Activated CD8-positive, alpha-beta memory T cell treated with anti-CD3 and anti-CD28 coated beads for 48 hours (primary cell): ENCODE data around the gene SLAMF1.
"Not testable (repeated sequence)": the region's sequence is repeated elsewhere in the genome, so short reads cannot be mapped to it uniquely, and the experiment has no call there.

Source experiments
- DNase-seq, 3 experiments: peaks; one replicate each; pipeline ENCODE4 v3.0.0-alpha.2; 2020; ENCODE audit warnings: low read depth in 2 of 3, low spot score in 2 of 3

Gene SLAMF1

DNA sequence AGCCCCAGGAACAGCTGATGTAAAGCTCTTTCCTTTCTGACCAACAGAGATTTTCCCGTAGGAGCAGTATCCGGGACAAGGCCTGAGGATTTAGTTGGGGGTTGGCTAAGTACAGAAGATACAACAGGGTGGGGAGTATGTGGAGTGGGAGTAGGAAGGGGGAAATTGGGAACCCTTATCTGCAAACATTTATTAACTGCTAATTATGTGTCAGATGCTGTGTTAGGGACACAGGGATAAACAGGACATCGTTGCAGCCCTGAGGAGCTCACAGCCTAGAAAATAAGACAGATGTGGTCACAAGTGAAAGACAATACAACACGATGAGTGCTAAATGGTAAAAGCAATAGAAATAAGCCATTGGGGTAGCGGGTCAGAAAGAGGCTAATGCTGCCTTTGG lies 79.5 kb downstream of the SLAMF1 start:
- DNase-seq = no peak

DNA sequence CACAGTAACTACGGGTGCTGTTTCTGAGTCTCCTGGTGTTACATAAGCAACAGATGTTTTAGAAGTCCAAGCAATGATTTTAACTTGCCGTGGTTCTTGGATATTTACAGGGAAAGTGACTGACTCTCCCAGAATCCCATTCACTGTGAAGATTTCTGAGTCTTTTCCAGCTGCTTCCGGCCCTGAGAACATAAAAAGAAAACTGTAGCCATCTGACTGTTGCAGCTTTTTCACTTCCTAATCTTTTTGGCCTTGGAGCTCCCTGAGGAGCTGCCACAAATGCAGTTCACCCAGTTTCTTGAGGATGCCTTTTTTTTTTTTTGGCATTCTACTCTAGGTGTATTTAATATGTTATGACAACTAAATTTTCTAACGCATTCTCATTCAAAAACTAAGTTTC lies 81.3 kb downstream of the SLAMF1 start:
- no peak for DNase-seq

DNA sequence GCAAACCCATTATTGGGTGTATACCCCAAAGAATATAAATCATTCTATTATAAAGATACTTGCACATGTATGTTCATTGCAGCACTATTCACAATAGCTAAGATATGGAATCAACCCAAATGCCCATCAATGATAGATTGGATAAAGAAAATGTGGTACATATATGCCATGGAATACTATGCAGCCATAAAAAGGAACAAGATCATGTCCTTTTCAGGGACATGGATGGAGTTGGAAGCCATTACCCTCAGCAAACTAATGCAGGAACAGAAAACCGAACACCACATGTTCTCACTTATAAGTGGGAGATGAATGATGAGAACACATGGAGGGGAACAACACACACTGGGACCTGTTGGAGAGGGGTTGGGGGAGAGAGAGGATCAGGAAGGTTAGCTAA lies 83.6 kb downstream of the SLAMF1 start:
- DNase-seq = not testable (repeated sequence)

DNA sequence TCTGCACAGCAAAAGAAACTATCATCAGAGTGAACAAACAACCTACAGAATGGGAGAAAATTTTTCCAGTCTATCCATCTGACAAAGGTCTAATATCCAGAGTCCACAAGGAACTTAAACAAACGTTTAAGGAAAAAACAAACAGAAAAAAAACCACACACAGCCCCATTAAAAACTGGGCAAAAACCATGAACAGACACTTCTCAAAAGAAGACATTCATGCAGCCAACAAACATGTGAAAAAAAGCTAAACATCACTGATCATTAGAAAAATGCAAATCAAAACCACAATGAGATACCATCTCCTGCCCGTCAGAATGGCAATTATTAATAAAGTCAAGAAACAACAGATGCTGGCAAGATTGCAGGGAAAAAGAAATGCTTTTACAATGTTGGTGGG lies 84.1 kb downstream of the SLAMF1 start:
- DNase-seq = not testable (repeated sequence)

DNA sequence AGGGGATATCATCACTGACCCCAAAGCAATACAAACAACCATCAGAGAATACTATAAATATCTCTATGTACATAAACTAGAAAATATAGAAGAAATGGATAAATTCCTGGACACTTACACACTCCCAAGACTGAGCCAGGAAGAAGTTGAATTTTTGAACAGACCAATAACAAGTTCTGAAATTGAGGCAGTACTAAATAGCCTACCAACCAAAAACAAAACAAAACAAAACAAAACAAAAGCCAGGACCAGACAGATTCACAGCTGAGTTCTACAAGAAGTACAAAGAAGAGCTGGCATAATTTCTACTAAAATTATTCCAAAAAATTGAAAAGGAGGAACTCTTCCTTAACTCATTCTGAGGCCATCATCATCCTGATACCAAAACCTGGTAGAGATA lies 86.0 kb downstream of the SLAMF1 start:
- no peak for DNase-seq

DNA sequence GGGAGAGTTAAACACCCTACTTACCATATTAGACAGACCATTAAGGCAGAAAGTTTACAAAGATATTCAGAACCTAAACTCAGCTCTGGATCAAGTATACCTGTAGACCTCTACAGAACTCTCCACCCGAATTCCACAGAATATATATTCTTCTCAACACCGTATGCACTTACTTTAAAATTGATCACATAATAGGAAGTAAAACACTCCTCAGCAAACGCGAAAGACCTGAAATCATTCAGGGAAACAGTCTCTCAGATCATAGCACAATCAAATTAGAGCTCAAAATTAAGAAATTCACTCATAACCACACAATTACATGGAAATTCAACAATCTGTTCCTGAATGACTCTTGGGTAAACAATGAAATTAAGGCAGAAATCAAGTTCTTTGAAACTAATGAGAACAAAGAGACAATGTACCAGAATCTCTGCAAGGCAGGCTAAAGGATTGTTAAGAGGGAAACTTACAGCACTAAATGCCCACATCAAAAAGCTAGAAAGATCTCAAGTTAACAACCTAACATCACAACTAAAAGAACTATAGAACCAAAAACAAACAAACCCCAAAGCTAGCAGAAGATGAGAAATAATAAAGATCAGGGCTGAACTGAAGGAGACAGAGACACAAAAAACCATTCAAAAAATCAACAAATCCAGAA lies 86.7 kb downstream of the SLAMF1 start:
- no peak for DNase-seq

DNA sequence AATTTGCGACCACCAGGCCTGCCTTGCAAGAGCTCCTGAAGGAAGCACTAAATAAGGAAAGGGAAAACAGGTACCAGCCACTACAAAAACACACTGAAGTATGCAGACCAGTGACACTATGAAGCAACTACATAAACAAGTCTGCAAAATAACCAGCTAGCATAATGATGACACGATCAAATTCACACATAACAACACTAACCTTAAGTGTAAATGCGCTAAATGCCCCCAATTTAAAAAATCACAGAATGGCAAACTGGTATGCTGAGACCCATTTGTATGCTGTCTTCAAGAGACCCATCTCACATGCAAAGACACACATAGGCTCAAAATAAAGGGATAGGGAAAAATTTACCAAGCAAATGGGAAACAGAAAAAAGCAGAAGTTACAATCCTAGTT lies 87.4 kb downstream of the SLAMF1 start:
- not testable (repeated sequence) for DNase-seq

DNA sequence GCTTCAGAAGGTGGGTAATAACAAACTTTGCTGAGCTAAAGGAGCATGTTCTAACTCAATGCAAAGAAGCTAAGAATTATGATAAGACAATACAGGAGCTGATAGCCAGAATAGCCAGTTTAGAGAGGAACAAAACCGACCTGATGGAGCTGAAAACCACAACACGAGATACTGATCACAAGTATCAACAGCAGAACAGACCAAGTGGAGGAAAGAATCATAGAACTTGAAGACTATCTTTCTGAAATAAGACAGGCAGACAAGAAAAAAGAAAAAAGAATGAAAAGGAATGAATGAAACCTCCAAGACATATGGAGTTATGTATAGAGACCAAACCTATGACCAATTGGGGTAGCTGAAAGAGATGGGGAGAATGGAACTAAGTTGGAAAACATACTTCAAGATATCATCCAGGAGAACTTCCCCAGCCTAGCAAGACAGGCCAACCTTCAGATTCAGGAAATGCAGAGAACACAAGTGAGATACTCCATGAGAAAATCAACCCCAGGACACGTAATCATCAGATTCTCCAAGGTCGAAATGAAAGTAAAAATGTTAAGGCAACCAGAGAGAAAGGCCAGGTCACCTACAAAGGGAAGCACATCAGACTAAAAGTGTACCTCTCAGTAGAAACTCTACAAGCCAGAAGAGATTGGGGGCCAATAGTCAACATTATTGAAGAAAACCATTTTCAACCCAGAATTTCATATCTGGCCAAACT lies 88.0 kb downstream of the SLAMF1 start:
- no peak for DNase-seq
